Esophagus squamous epithelium (tissue), 4 donors: ENCODE measurements around the gene UBE2D2.

Experiments used
- CTCF ChIP-seq, 6 experiments: fragments of 450-650 bp in 4 of 6; fragments of 200-600 bp in 2 of 6; sonication (generic) in 2 of 6; IDR thresholded peaks; one replicate each; pipeline ENCODE4 v1.5.1; 2016 to 2019; ENCODE audit warnings: antibody characterized with exemption in 6 of 6, mild to moderate bottlenecking in 4 of 6, moderate library complexity in 4 of 6
- POLR2A ChIP-seq, 4 donors: fragments of 450-650 bp; IDR thresholded peaks; one replicate each; pipeline ENCODE4 v1.6.1; 2017; ENCODE audit warnings: antibody characterized with exemption in 4 of 4, mild to moderate bottlenecking in 4 of 4, moderate library complexity in 3 of 4

GRCh38 chr5:139635606-139636206 lies 74.6 kb downstream of the UBE2D2 start:
- TF ChIP-seq POLR2A (IDR thresholded peaks at IDR 0.05): no peak
- TF ChIP-seq CTCF (IDR thresholded peaks at IDR 0.05): peak; percentile 43 to 68 (median 58)
